T follicular helper cell (primary cell): ENCODE data around the gene IHH.

Source experiments
- DNase-seq: peaks from one replicate; pipeline ENCODE4 v3.0.0-alpha.2; 2020; ENCODE audit warnings: low read depth

The IHH gene

DNA sequence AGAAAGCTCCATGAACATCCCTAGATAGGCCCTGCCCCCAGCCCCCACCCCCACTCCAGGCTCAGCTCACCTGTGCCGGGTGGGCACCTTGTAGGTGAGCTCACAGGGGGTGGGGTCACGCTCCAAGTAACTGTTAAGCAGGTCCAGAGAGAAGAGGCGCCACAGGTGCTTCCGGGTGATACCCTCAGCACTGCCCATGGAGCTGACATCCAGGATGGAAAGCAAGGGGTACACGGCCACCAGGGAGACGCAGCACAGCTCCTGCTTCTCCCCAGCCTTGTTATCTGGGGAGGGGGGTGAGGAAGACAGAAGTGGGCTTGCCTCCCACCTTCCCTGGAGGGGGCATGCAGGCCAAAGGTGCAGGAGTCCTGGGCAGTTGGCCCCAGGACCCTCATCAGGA is 41.3 kb downstream of the IHH start:
- no peak for DNase-seq

DNA sequence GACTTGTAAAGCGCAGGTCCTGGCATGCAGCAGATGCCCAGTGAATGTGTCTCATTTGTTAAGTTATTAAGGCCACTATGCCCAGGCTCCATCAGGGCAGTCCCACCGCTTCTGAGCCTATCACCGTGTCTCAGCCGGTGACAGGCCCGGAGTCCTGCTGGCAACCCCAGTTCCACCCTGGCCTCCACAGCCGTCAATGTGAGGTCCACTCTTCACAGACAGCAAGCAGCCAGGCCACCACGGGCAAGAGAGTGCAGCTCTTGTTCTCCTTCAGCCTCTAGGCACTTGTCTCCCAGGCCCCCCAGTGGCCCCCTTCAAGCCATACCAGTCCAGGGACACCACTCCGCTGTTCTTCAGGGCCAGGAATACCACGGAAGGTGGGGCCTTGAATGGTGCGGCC is 42.0 kb downstream of the IHH start:
- no peak for DNase-seq

- no peak for DNase-seq
Observed at GRCh38 chr2:219018286-219018685, 42.4 kb downstream of the IHH start.

GRCh38 chr2:219017201-219017931 is 43.4 kb downstream of the IHH start:
- no peak for DNase-seq

GRCh38 chr2:219016721-219017120 is 44.0 kb downstream of the IHH start:
- no peak for DNase-seq

DNA sequence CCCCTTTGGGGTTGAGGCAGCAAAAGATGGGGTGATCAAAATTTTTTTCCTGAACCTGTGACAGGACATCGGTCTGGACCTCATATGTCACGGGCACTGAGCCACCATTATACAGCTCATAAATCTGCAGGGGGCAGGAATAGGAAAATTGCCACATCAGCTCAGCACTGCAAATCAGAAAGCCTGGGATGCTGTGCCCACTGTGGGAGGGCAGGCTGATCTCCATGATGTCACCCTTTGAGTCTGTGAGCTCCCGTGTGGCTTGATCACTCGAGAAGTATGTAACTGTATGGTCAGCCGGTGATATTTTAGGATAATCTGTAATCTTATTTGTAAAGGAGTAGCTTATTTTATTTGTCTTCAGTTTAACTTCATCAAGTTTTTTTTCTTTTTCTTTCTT is 49.8 kb downstream of the IHH start:
- DNase-seq = no peak

GRCh38 chr2:219010162-219010756 is 50.5 kb downstream of the IHH start:
- no peak for DNase-seq

- no peak for DNase-seq
Observed at GRCh38 chr2:219009294-219009693, 51.4 kb downstream of the IHH start.
